Body of pancreas (tissue), 4 donors: ENCODE results near the gene FAM114A1.

Experiments
- CTCF ChIP-seq, 7 experiments: fragments of 450-650 bp in 4 of 7; fragments of 200-600 bp in 3 of 7; sonication (generic) in 3 of 7; IDR thresholded peaks; one replicate each; pipeline ENCODE4 v1.5.1; 2016 to 2019; ENCODE audit warnings: antibody characterized with exemption in 7 of 7
- POLR2A ChIP-seq, 3 donors: fragments of 450-650 bp; IDR thresholded peaks; one replicate each; pipeline ENCODE4 v1.6.1; 2016; ENCODE audit warnings: antibody characterized with exemption in 3 of 3, mild to moderate bottlenecking in 2 of 3

GRCh38 chr4:38842994-38843393 lies 24.6 kb upstream of the FAM114A1 start:
- TF ChIP-seq CTCF (IDR thresholded peaks at IDR 0.05) (no peak), POLR2A (IDR thresholded peaks at IDR 0.05) (no peak)
